H9 (cell line): ENCODE results near the gene CDK6. TPM values are rescaled to one million over a fixed set of nuclear protein-coding genes. Genes with fewer than 3 reads are reported as not detected.

Experiments
- DNase-seq: peaks from one replicate; pipeline ENCODE4 v3.0.0-alpha.2; 2017
- H2AFZ ChIP-seq: one replicate; pipeline ENCODE4 v1.6.1; 2013; ENCODE audit warnings: mild to moderate bottlenecking, low read length, control low read depth, moderate library complexity
- H2AK5ac ChIP-seq: 2 replicates; pipeline ENCODE4 v1.6.1; 2013; ENCODE audit warnings: low read length, control low read depth, mixed read lengths; ENCODE audit not compliant: insufficient read length
- H2BK120ac ChIP-seq: one replicate; pipeline ENCODE4 v1.6.1; 2013; ENCODE audit warnings: low read depth, mild to moderate bottlenecking, low read length, control low read depth, inconsistent platforms; ENCODE audit not compliant: poor library complexity, severe bottlenecking
- H2BK12ac ChIP-seq: 2 replicates; pipeline ENCODE4 v1.6.1; 2013; ENCODE audit warnings: low read length, control low read depth, mixed read lengths, low read depth; ENCODE audit not compliant: insufficient read length
- H2BK15ac ChIP-seq: 2 replicates; pipeline ENCODE4 v1.6.1; 2013; ENCODE audit warnings: low read depth, low read length, control low read depth
- H2BK20ac ChIP-seq: one replicate; pipeline ENCODE4 v1.6.1; 2013; ENCODE audit warnings: low read depth, mild to moderate bottlenecking, low read length, control low read depth, inconsistent platforms; ENCODE audit not compliant: poor library complexity, severe bottlenecking
- H2BK5ac ChIP-seq: 2 replicates; pipeline ENCODE4 v1.6.1; 2013; ENCODE audit warnings: low read length, control low read depth, mixed read lengths; ENCODE audit not compliant: insufficient read length
- H3K14ac ChIP-seq: 2 replicates; pipeline ENCODE4 v1.6.1; 2013; ENCODE audit warnings: low read length, control low read depth; ENCODE audit not compliant: insufficient read depth
- H3K18ac ChIP-seq: 2 replicates; pipeline ENCODE4 v1.6.1; 2013; ENCODE audit warnings: low read depth, mild to moderate bottlenecking, mixed read lengths, low read length, control low read depth; ENCODE audit not compliant: insufficient read length
- H3K23ac ChIP-seq: 2 replicates; pipeline ENCODE4 v1.6.1; 2013; ENCODE audit warnings: low read length, control low read depth, mixed read lengths, low read depth; ENCODE audit not compliant: insufficient read length
- H3K23me2 ChIP-seq: 2 replicates; pipeline ENCODE4 v1.6.1; 2013; ENCODE audit warnings: low read depth, mild to moderate bottlenecking, mixed read lengths, low read length, control low read depth; ENCODE audit not compliant: insufficient read length, poor library complexity, severe bottlenecking
- H3K27ac ChIP-seq: 2 replicates; pipeline ENCODE4 v1.5.1; 2013; ENCODE audit warnings: low read length, control low read depth, mixed read lengths, low read depth; ENCODE audit not compliant: insufficient read length
- H3K27me3 ChIP-seq: 2 replicates; pipeline ENCODE4 v1.6.1; 2013; ENCODE audit warnings: low read length, control low read depth, inconsistent platforms; ENCODE audit not compliant: insufficient read depth
- H3K4ac ChIP-seq: 2 replicates; pipeline ENCODE4 v1.6.1; 2013; ENCODE audit warnings: low read depth, mild to moderate bottlenecking, control low read depth, inconsistent platforms, low read length, moderate library complexity
- H3K4me1 ChIP-seq: 2 replicates; pipeline ENCODE4 v1.6.1; 2013; ENCODE audit warnings: low read length, control low read depth, inconsistent platforms; ENCODE audit not compliant: insufficient read depth
- H3K4me2 ChIP-seq: 2 replicates; pipeline ENCODE4 v1.6.1; 2013; ENCODE audit warnings: low read length, control low read depth, mixed read lengths; ENCODE audit not compliant: insufficient read length, insufficient read depth
- H3K56ac ChIP-seq: 2 replicates; pipeline ENCODE4 v1.6.1; 2013; ENCODE audit warnings: low read depth, mild to moderate bottlenecking, mixed read lengths, low read length, control low read depth; ENCODE audit not compliant: insufficient read length
- H3K79me1 ChIP-seq: 2 replicates; pipeline ENCODE4 v1.6.1; 2013; ENCODE audit warnings: low read depth, mild to moderate bottlenecking, moderate library complexity, low read length, control low read depth, inconsistent platforms; ENCODE audit not compliant: insufficient read depth, poor library complexity, severe bottlenecking
- H3K79me2 ChIP-seq: 2 replicates; pipeline ENCODE4 v1.6.1; 2013; ENCODE audit warnings: low read length, control low read depth, inconsistent platforms; ENCODE audit not compliant: insufficient read depth
- H3K9ac ChIP-seq: 2 replicates; pipeline ENCODE4 v1.6.1; 2013; ENCODE audit warnings: low read length, control low read depth, mixed read lengths; ENCODE audit not compliant: insufficient read length; ENCODE audit errors: extremely low read depth
- H3K9me3 ChIP-seq: one replicate; pipeline ENCODE4 v1.6.1; 2013; ENCODE audit warnings: low read depth, low read length, inconsistent platforms; ENCODE audit not compliant: control insufficient read depth
- H3T11ph ChIP-seq: one replicate; pipeline ENCODE4 v1.6.1; 2013; ENCODE audit warnings: mild to moderate bottlenecking, low read length, control low read depth, inconsistent platforms
- H4K20me1 ChIP-seq: one replicate; pipeline ENCODE4 v1.6.1; 2013; ENCODE audit not compliant: control insufficient read depth, insufficient read length, insufficient read depth
- H4K5ac ChIP-seq: 2 replicates; pipeline ENCODE4 v1.6.1; 2013; ENCODE audit warnings: low read depth, mild to moderate bottlenecking, mixed read lengths, low read length, control low read depth; ENCODE audit not compliant: insufficient read length
- H4K8ac ChIP-seq: replicated peaks from 2 replicates; pipeline ENCODE4 v1.6.1; 2013; ENCODE audit warnings: low read length, control low read depth, mixed read lengths, low read depth; ENCODE audit not compliant: insufficient read length
- H4K91ac ChIP-seq: 2 replicates; pipeline ENCODE4 v1.6.1; 2013; ENCODE audit warnings: low read depth, mild to moderate bottlenecking, moderate library complexity, mixed read lengths, low read length, control low read depth; ENCODE audit not compliant: insufficient read length
- H3K27ac Mint-ChIP-seq, 3 experiments: 2 replicates in 2 of 3; 3 replicates in 1 of 3; pipeline ENCODE4 v1.8.0; 2020 to 2021; ENCODE audit warnings: mixed read lengths in 3 of 3, mild to moderate bottlenecking in 1 of 3, moderate library complexity in 1 of 3
- H3K27me3 Mint-ChIP-seq: 2 replicates; pipeline ENCODE4 v1.8.0; 2021; ENCODE audit warnings: low read depth, mild to moderate bottlenecking, moderate library complexity, mixed read lengths
- H3K36me3 Mint-ChIP-seq, 3 experiments: 2 replicates in 2 of 3; 3 replicates in 1 of 3; pipeline ENCODE4 v1.8.0; 2020 to 2021; ENCODE audit warnings: low read depth in 3 of 3, mixed read lengths in 3 of 3; ENCODE audit not compliant: insufficient read depth in 1 of 3
- H3K4me1 Mint-ChIP-seq, 2 experiments: 2 replicates each; pipeline ENCODE4 v1.8.0; 2020; ENCODE audit warnings: mixed read lengths in 2 of 2
- H3K4me3 Mint-ChIP-seq, 2 experiments: 2 replicates in 1 of 2; 3 replicates in 1 of 2; pipeline ENCODE4 v1.8.0; 2020 to 2021; ENCODE audit warnings: mild to moderate bottlenecking in 2 of 2, mixed read lengths in 2 of 2, moderate library complexity in 1 of 2
- H3K9me3 Mint-ChIP-seq, 2 experiments: 2 replicates in 1 of 2; 3 replicates in 1 of 2; pipeline ENCODE4 v1.8.0; 2020; ENCODE audit warnings: mild to moderate bottlenecking in 2 of 2, mixed read lengths in 2 of 2, moderate library complexity in 1 of 2
- CTCF ChIP-seq: fragments of 200-600 bp; sonication (generic); conservative IDR thresholded peaks from 3 replicates; pipeline ENCODE4 v1.8.0; 2021; ENCODE audit warnings: antibody characterized with exemption, mild to moderate bottlenecking
- WGBS: extraction: QIAGEN DNeasy Blood & Tissue Kit; methylation state at CpG from one replicate; pipeline ENCODE4 v1.1.7; 2013; ENCODE audit warnings: missing lambda C conversion rate, low lambda C conversion rate, mixed read lengths; ENCODE audit not compliant: insufficient read length; ENCODE audit errors: extremely low coverage; 5-methylcytosine and 5-hydroxymethylcytosine counted together
- total RNA-seq: library from RNA; stranded (reverse); gene quantifications from 2 replicates; pipeline ENCODE4 v1.2.1, GENCODE V29; 2021

CDK6 gene
- total RNA-seq, 1 experiment from 2014 or later: 30.0 TPM

- H3K9me3 Mint-ChIP-seq: no peaks in the 10 kb centered on the region
- Histone ChIP-seq H3K14ac (no peak overlapping the region), H4K91ac (no peak overlapping the region), H3T11ph (no peak overlapping the region), H4K5ac (no peak overlapping the region), H2BK5ac (no peak overlapping the region), H2BK120ac (no peak overlapping the region), H4K8ac (no peak overlapping the region), H2AK5ac (no peak overlapping the region), H4K20me1 (no peaks in the 10 kb centered on the region), H2BK12ac (no peak overlapping the region), H3K56ac (no peak overlapping the region), H2BK15ac (no peak overlapping the region), H3K4ac (no peak overlapping the region), H3K23ac (no peak overlapping the region), H2BK20ac (no peak overlapping the region), H3K4me1 (no peaks in the 10 kb centered on the region), H3K27ac (no peak overlapping the region), H3K23me2 (no peaks in the 10 kb centered on the region), H3K18ac (no peak overlapping the region), H3K4me2 (no peak overlapping the region), H3K27me3 (no peaks in the 10 kb centered on the region), H3K79me2 (no peaks in the 10 kb centered on the region), H3K9me3 (no peaks in the 10 kb centered on the region), H2AFZ (no peak overlapping the region), H3K9ac (no peak overlapping the region), H3K79me1 (no peaks in the 10 kb centered on the region)
- WGBS: no CpG with 5 or more reads among the region's 3 CpGs
- H3K27ac Mint-ChIP-seq: no peak overlapping the region
- peaks cover 8% of the 10 kb centered on the region for H3K27me3 Mint-ChIP-seq
- TF ChIP-seq CTCF: no peak
- H3K4me3 Mint-ChIP-seq: no peak overlapping the region
- no peaks in the 10 kb centered on the region for H3K36me3 Mint-ChIP-seq
- peaks cover 6 to 9% of the 10 kb centered on the region in 2 experiments for H3K4me1 Mint-ChIP-seq
- DNase-seq: no peak
Observed at GRCh38 chr7:92851732-92852131, 15.4 kb upstream of the CDK6 start.
